Activated CD4-positive, alpha-beta T cell treated with anti-CD3 and anti-CD28 coated beads, Interleukin-2, amount 10 ng/mL, durations not matched to agents 7 days and 5 days (primary cell): ENCODE results near the gene FAM149A. TPM values are rescaled to one million over a fixed set of nuclear protein-coding genes. Genes with fewer than 3 reads are reported as not detected.

Experiments used
- CTCF ChIA-PET: fragments of 350-600 bp; sonication (Branson Sonifier 250); formaldehyde crosslinking; loops from one replicate; lab custom pipeline; 2021; ENCODE audit warnings: antibody characterized with exemption; lab: Charles Lee
- POLR2A ChIA-PET: fragments of 350-600 bp; sonication (Branson Sonifier 250); formaldehyde crosslinking; loops from one replicate; lab custom pipeline; 2021; ENCODE audit warnings: antibody characterized with exemption; lab: Charles Lee
- DNase-seq: peaks from one replicate; pipeline ENCODE4 v3.0.0-alpha.2; 2020
- H3K27ac Mint-ChIP-seq: one replicate; pipeline ENCODE4 v1.8.0; 2021; ENCODE audit warnings: mild to moderate bottlenecking, moderate library complexity, mixed read lengths
- H3K27me3 Mint-ChIP-seq: one replicate; pipeline ENCODE4 v1.8.0; 2021; ENCODE audit warnings: mixed read lengths
- H3K36me3 Mint-ChIP-seq: one replicate; pipeline ENCODE4 v1.8.0; 2021; ENCODE audit warnings: low read depth, mixed read lengths
- H3K4me1 Mint-ChIP-seq: one replicate; pipeline ENCODE4 v1.8.0; 2021; ENCODE audit warnings: mixed read lengths
- H3K4me3 Mint-ChIP-seq: one replicate; pipeline ENCODE4 v1.8.0; 2021; ENCODE audit warnings: mild to moderate bottlenecking, moderate library complexity, mixed read lengths
- H3K9me3 Mint-ChIP-seq: one replicate; pipeline ENCODE4 v1.8.0; 2021; ENCODE audit warnings: mixed read lengths
- total RNA-seq, 2 experiments: library from RNA; stranded (reverse); gene quantifications; one replicate each; pipeline ENCODE4 v1.2.3, GENCODE V29; 2021

Gene FAM149A
- total RNA-seq, 2 experiments from 2014 or later: 0.50 to 0.71 TPM

- POLR2A ChIA-PET: no interaction called here
- Mint-ChIP-seq H3K27me3 (no peaks in the 10 kb centered on the region), H3K4me3 (no peak overlapping the region)
Measured at GRCh38 chr4:186202490-186203140, 98.1 kb downstream of the FAM149A start.

GRCh38 chr4:186203406-186203805 is 98.9 kb downstream of the FAM149A start:
- no peaks in the 10 kb centered on the region for H3K27me3 Mint-ChIP-seq

More at GRCh38 chr4:186202490-186203140, 98.1 kb downstream of the FAM149A start:
- Mint-ChIP-seq H3K4me1 (peaks cover 14% of the 10 kb centered on the region), H3K36me3 (peaks cover under 1% of the 10 kb centered on the region), H3K27ac (peak overlapping the region; percentile 33), H3K9me3 (peaks cover under 1% of the 10 kb centered on the region)
- CTCF ChIA-PET: interaction anchor here (1.6 to 1.8 kb wide), 2 partner anchors 12 to 43 kb away, joined by 5 to 15 read pairs; partner anchors contain the start of gene CYP4V2
- DNase-seq: no peak

GRCh38 chr4:186204103-186204559 is 99.6 kb downstream of the FAM149A start:
- Mint-ChIP-seq H3K4me3 (peak overlapping the region; percentile 57), H3K9me3 (peaks cover 6% of the 10 kb centered on the region), H3K27me3 (no peaks in the 10 kb centered on the region), H3K27ac (peak overlapping the region; percentile 79), H3K4me1 (peaks cover 14% of the 10 kb centered on the region), H3K36me3 (peaks cover 9% of the 10 kb centered on the region)
- ChIA-PET POLR2A (no interaction called here), CTCF (interaction anchor here (0.9 to 1.2 kb wide), 2 partner anchors 13 to 136 kb away, joined by 3 read pairs; partner anchors contain the start of gene CYP4V2)
- DNase-seq: peak; percentile 50

More at GRCh38 chr4:186203406-186203805, 98.9 kb downstream of the FAM149A start:
- H3K9me3 Mint-ChIP-seq: peaks cover 3% of the 10 kb centered on the region
- no peak for DNase-seq
- peak overlapping the region; percentile 79 for H3K27ac Mint-ChIP-seq
- H3K36me3 Mint-ChIP-seq: peaks cover 3% of the 10 kb centered on the region
- ChIA-PET CTCF (interaction anchor here (1.2 kb wide), 1 partner anchor 12 kb away, joined by 3 read pairs; the partner anchor contains the start of gene CYP4V2), POLR2A (no interaction called here)
- peak overlapping the region; percentile 31 for H3K4me3 Mint-ChIP-seq
- H3K4me1 Mint-ChIP-seq: peaks cover 14% of the 10 kb centered on the region

GRCh38 chr4:186204686-186205085 is 100.2 kb downstream of the FAM149A start:
- peak overlapping the region; percentile 57 for H3K4me3 Mint-ChIP-seq
- peaks cover 14% of the 10 kb centered on the region for H3K4me1 Mint-ChIP-seq
- peaks cover 13% of the 10 kb centered on the region for H3K36me3 Mint-ChIP-seq
- no peaks in the 10 kb centered on the region for H3K27me3 Mint-ChIP-seq
- H3K27ac Mint-ChIP-seq: peak overlapping the region; percentile 79
- ChIA-PET CTCF (interaction anchor here (0.9 kb wide), 1 partner anchor 137 kb away, joined by 3 read pairs; no protein-coding TSS in a partner anchor), POLR2A (no interaction called here)
- DNase-seq: no peak
- H3K9me3 Mint-ChIP-seq: peaks cover 9% of the 10 kb centered on the region

- no peak overlapping the region for H3K4me3 Mint-ChIP-seq
- ChIA-PET CTCF (no interaction called here), POLR2A (no interaction called here)
- no peaks in the 10 kb centered on the region for H3K27me3 Mint-ChIP-seq
- no peak overlapping the region for H3K27ac Mint-ChIP-seq
- peaks cover 15% of the 10 kb centered on the region for H3K36me3 Mint-ChIP-seq
- no peak for DNase-seq
- peaks cover 14% of the 10 kb centered on the region for H3K4me1 Mint-ChIP-seq
- peaks cover 9% of the 10 kb centered on the region for H3K9me3 Mint-ChIP-seq
Measured at GRCh38 chr4:186205156-186205555, 100.7 kb downstream of the FAM149A start.

GRCh38 chr4:186216465-186217024 is 112.0 kb downstream of the FAM149A start:
- Mint-ChIP-seq H3K27me3 (no peaks in the 10 kb centered on the region), H3K9me3 (no peaks in the 10 kb centered on the region), H3K4me3 (no peak overlapping the region), H3K4me1 (no peaks in the 10 kb centered on the region), H3K36me3 (no peaks in the 10 kb centered on the region), H3K27ac (no peak overlapping the region)
- DNase-seq: no peak
- POLR2A ChIA-PET: no interaction called here
- CTCF ChIA-PET: no interaction called here

- ChIA-PET CTCF (no interaction called here), POLR2A (no interaction called here)
- no peak overlapping the region for H3K4me3 Mint-ChIP-seq
- no peaks in the 10 kb centered on the region for H3K4me1 Mint-ChIP-seq
- no peaks in the 10 kb centered on the region for H3K9me3 Mint-ChIP-seq
- H3K27me3 Mint-ChIP-seq: no peaks in the 10 kb centered on the region
- no peaks in the 10 kb centered on the region for H3K36me3 Mint-ChIP-seq
- no peak overlapping the region for H3K27ac Mint-ChIP-seq
- no peak for DNase-seq
Measured at GRCh38 chr4:186217733-186218293, 113.3 kb downstream of the FAM149A start.

GRCh38 chr4:186221624-186222023 is 117.1 kb downstream of the FAM149A start:
- H3K27ac Mint-ChIP-seq: no peak overlapping the region
- H3K9me3 Mint-ChIP-seq: peaks cover 17% of the 10 kb centered on the region
- ChIA-PET POLR2A (no interaction called here), CTCF (no interaction called here)
- H3K36me3 Mint-ChIP-seq: no peaks in the 10 kb centered on the region
- no peaks in the 10 kb centered on the region for H3K27me3 Mint-ChIP-seq
- no peak overlapping the region for H3K4me3 Mint-ChIP-seq
- H3K4me1 Mint-ChIP-seq: no peaks in the 10 kb centered on the region
- no peak for DNase-seq

Other genes starting within 250 kb of the FAM149A start
- 1 to 10 TPM in 1 of 2 experiments, under 1 TPM in 1; 0.97 to 1.7 TPM for gene TLR3, start 35.5 kb upstream of the FAM149A start, total RNA-seq
- 10 to 100 TPM; 16.6 to 16.8 TPM for gene CYP4V2, start 86.9 kb downstream of the FAM149A start, total RNA-seq
- gene KLKB1, start 122.8 kb downstream of the FAM149A start, total RNA-seq: under 1 TPM; 0.33 to 0.52 TPM
- not detected for gene F11, start 161.5 kb downstream of the FAM149A start, total RNA-seq